Ascending aorta (tissue), 2 donors: Measurements from ENCODE around the gene CD200R1L. TPM values are rescaled to one million over a fixed set of nuclear protein-coding genes. Genes with fewer than 3 reads are reported as not detected.

Source experiments
- DNase-seq, 2 donors: peaks; one replicate each; pipeline ENCODE4 v3.0.0-alpha.2; 2019; ENCODE audit warnings: low spot score in 2 of 2
- H3K27ac ChIP-seq, 2 donors: fragments of 200-600 bp; sonication (generic); one replicate each; pipeline ENCODE4 v1.5.1; 2016 to 2017; ENCODE audit warnings: mild to moderate bottlenecking in 1 of 2
- H3K27me3 ChIP-seq: fragments of 200-600 bp; sonication (generic); one replicate; pipeline ENCODE4 v1.5.1; 2017
- H3K36me3 ChIP-seq, 2 donors: fragments of 200-600 bp; sonication (generic); one replicate each; pipeline ENCODE4 v1.5.1; 2016
- H3K4me1 ChIP-seq, 2 donors: fragments of 200-600 bp; sonication (generic); one replicate each; pipeline ENCODE4 v1.5.1; 2016 to 2017; ENCODE audit warnings: mild to moderate bottlenecking in 1 of 2
- H3K4me3 ChIP-seq, 2 donors: fragments of 200-600 bp; sonication (generic); one replicate each; pipeline ENCODE4 v1.5.1; 2016 to 2017; ENCODE audit warnings: mild to moderate bottlenecking in 1 of 2
- H3K9me3 ChIP-seq, 2 donors: fragments of 200-600 bp; sonication (generic); one replicate each; pipeline ENCODE4 v1.5.1; 2016
- intact Hi-C: fragments of 100-400 bp; cut with DNase I; formaldehyde crosslinking; loops from one replicate; pipeline ENCODE4 v1.15.1; 2023
- total RNA-seq: library from RNA; depleted of rRNA; stranded (reverse); fragments of >200 nt; gene quantifications from one replicate; pipeline ENCODE4 v1.1.0, GENCODE V29; 2016
- TF ChIP-seq, protein P1 (sequence below), 3 experiments: fragments of 200-600 bp in 2 of 3; fragments of 450-650 bp in 1 of 3; sonication (generic) in 2 of 3; IDR thresholded peaks; one replicate each; pipeline ENCODE4 v1.5.1; 2016 to 2019; ENCODE audit warnings: antibody characterized with exemption in 3 of 3, mild to moderate bottlenecking in 1 of 3, moderate library complexity in 1 of 3

The CD200R1L gene
- total RNA-seq, 1 donor from 2014 or later = not detected

DNA sequence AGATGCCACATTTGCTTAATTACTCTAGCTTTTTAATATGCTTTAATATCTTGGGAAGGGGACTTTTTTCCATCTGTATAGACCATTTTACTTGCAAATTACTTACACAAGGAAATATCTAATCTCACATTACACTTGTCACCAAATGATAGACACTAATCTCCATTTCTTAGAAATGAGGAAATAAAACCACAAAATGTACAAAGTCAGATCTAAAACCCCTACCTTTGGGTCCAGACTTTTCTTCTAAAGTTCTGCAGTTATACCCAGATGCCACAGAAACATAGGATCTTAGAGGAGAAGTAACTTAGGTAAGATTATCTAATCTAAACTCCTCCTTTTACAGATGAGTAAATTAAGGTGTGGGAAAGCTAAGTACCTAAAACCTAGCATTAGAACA, 44.3 kb downstream of the CD200R1L start:
- TF ChIP-seq, protein P1, sequence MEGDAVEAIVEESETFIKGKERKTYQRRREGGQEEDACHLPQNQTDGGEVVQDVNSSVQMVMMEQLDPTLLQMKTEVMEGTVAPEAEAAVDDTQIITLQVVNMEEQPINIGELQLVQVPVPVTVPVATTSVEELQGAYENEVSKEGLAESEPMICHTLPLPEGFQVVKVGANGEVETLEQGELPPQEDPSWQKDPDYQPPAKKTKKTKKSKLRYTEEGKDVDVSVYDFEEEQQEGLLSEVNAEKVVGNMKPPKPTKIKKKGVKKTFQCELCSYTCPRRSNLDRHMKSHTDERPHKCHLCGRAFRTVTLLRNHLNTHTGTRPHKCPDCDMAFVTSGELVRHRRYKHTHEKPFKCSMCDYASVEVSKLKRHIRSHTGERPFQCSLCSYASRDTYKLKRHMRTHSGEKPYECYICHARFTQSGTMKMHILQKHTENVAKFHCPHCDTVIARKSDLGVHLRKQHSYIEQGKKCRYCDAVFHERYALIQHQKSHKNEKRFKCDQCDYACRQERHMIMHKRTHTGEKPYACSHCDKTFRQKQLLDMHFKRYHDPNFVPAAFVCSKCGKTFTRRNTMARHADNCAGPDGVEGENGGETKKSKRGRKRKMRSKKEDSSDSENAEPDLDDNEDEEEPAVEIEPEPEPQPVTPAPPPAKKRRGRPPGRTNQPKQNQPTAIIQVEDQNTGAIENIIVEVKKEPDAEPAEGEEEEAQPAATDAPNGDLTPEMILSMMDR (IDR thresholded peaks at IDR 0.05) = no peak
- Histone ChIP-seq H3K4me1 (no peaks in the 10 kb centered on the region), H3K27me3 (no peaks in the 10 kb centered on the region), H3K36me3 (no peaks in the 10 kb centered on the region), H3K9me3 (no peaks in the 10 kb centered on the region), H3K4me3 (no peak overlapping the region), H3K27ac (no peak overlapping the region)
- intact Hi-C loops = no loop called here
- DNase-seq = no peak

DNA sequence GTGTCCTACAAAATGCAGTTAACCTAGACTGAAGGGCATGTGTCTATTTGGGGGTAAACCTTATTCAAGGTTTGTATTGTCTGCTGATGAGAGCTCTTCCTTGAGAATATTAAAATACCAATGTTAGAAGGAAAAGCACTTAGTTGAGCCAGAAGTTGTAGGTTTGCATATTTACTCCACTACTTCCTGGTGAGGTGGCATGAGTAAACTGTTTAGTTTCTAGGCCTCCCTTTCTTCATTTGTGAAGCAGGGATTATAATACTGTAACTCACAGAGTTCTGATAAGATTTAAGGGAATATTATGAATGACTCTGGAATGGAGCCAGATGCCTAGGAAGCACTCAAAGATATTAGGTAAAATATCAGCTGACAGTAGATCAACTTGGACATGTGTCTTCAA, 46.7 kb downstream of the CD200R1L start:
- no peak overlapping the region for H3K27ac ChIP-seq
- intact Hi-C loops = no loop called here
- H3K36me3 ChIP-seq = no peaks in the 10 kb centered on the region
- no peaks in the 10 kb centered on the region for H3K9me3 ChIP-seq
- H3K4me1 ChIP-seq = no peaks in the 10 kb centered on the region
- no peak overlapping the region for H3K4me3 ChIP-seq
- TF ChIP-seq, protein P1 (IDR thresholded peaks at IDR 0.05) = no peak
- no peak for DNase-seq
- no peaks in the 10 kb centered on the region for H3K27me3 ChIP-seq

DNA sequence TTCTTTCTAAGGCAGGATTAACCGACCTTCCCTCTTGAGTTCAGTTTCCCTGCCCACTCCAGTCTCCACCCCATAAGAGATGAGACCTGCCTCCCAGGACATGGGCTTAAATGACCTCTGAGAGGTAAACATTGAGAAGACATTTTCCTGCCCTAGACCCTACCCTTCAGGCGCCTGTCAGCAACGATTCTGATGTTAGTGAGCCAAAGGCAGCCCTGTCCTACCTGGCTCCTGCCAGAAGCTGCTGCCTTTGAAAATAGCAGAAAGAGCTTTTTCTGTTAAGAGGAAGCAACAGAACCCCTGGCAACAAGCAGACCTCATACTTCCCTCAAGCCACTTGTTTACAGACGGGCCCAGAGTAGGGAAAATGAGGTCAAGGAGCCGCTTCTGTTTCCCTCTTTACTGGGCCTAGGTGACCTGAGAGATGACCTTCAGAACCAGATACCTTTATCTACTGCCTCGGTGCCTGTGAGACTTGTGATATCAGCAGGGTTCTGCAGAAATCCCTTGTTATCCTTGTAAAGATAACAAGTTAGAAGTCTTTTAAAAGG, 52.0 kb downstream of the CD200R1L start:
- no peaks in the 10 kb centered on the region for H3K27me3 ChIP-seq
- no peak overlapping the region for H3K4me3 ChIP-seq
- no peak overlapping the region for H3K27ac ChIP-seq
- intact Hi-C loops = no loop called here
- no peak for DNase-seq
- no peaks in the 10 kb centered on the region for H3K4me1 ChIP-seq
- H3K9me3 ChIP-seq = no peaks in the 10 kb centered on the region
- no peaks in the 10 kb centered on the region for H3K36me3 ChIP-seq
- TF ChIP-seq, protein P1 (IDR thresholded peaks at IDR 0.05) = no peak

DNA sequence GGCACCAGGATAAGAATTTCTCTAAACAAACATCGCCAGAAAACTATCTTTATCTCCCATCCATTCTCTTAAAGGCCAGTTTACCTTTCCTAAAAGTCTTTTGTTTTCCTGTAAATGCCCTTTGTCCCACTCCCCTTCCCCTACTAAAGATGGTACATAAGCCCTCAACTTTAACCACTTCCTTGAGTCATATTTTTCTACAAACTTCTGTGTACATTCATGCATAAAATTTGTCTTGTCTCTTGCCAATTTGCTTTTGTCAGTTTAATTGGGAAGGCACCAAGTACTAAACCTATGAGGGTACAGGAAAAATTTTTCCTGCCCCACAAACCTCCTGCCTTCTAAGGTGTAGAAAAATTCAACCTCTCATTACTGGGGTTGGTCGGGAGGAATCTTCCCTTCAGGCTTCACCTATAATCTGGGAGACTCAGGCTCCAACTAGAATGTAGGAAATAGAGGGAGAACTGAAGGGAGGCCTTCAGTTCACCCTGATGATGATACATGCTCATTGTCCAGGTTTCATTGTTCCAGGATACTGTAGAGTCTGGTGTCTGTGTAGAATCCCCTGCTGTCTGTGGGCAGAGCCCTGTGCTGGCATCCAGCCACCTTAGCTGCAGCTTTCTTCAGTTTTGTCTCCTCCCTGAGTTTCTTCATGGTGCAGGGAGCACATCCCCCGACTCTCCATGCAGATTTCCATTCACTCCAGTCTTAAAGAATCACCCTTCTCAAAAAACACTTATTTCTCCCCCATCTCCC, 53.2 kb downstream of the CD200R1L start:
- Histone ChIP-seq H3K36me3 (no peaks in the 10 kb centered on the region), H3K4me1 (no peaks in the 10 kb centered on the region), H3K9me3 (no peaks in the 10 kb centered on the region), H3K27ac (no peak overlapping the region), H3K27me3 (no peaks in the 10 kb centered on the region), H3K4me3 (no peak overlapping the region)
- DNase-seq = no peak
- TF ChIP-seq, protein P1 (IDR thresholded peaks at IDR 0.05) = no peak
- intact Hi-C loops = no loop called here

DNA sequence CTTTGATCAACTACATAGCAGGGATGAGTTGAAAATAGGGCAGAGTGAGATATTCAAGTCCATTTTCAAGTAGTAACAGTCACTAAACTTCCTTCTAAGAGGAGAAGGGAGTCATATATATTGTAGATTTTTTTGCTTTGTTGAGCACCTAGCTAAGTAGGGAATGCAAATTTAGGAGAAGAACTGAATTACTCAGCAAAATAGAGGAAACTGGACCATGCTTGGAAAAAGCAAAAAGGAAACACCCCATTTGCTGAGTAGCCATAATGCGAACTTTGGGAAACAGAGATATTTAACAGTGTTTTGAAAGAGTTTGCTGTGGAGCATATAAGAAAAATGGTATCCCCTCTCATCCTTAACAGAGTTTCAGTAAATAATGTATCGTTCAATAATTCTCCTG, 54.9 kb downstream of the CD200R1L start:
- TF ChIP-seq, protein P1 (IDR thresholded peaks at IDR 0.05) = no peak
- no peaks in the 10 kb centered on the region for H3K4me1 ChIP-seq
- H3K36me3 ChIP-seq = no peaks in the 10 kb centered on the region
- intact Hi-C loops = no loop called here
- H3K4me3 ChIP-seq = no peak overlapping the region
- H3K9me3 ChIP-seq = no peaks in the 10 kb centered on the region
- H3K27me3 ChIP-seq = no peaks in the 10 kb centered on the region
- no peak for DNase-seq
- no peak overlapping the region for H3K27ac ChIP-seq
